Cardiac atrium fibroblast (primary cell): ENCODE measurements around the gene ING1. TPM values are rescaled to one million over a fixed set of nuclear protein-coding genes. Genes with fewer than 3 reads are reported as not detected.

Source experiments
- total RNA-seq: library from RNA; depleted of rRNA; stranded (reverse); fragments of >200 nt; gene quantifications from 2 replicates; pipeline ENCODE4 v1.2.3, GENCODE V29; 2015

The ING1 gene
- 6.0 and 6.1 TPM in 2 replicates for total RNA-seq

DNA sequence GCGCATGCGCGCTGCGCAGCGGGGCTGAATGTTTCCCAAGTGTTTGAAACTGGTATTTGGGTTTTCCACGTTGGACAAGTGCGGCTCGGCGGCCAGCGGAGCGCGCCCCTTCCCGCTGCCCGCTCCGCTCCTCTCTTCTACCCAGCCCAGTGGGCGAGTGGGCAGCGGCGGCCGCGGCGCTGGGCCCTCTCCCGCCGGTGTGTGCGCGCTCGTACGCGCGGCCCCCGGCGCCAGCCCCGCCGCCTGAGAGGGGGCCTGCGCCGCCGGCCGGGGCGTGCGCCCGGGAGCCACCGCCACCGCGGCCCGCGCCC, at the start of gene ING1:
ING1 (plus strand) TSS at position 59 of the 311 bp plus-strand sequence. CDS start 450 bp downstream, outside the sequence.

GRCh38 chr13:110705826-110706569, 7.5 kb upstream of the ING1 start, which contains the start of gene CARS2:
CARS2 (minus strand) TSS chr13:110706116; CDS start chr13:110706093, 23 bp downstream.

Other genes starting within 250 kb of the ING1 start
- 14.6 and 30.5 TPM in 2 replicates for gene RAB20, start 152.0 kb upstream of the ING1 start, total RNA-seq
- gene NAXD, start 98.2 kb upstream of the ING1 start, total RNA-seq = 19.1 and 23.6 TPM in 2 replicates
- 44.2 and 54.2 TPM in 2 replicates for gene CARS2, start 7.6 kb upstream of the ING1 start, total RNA-seq
- 27.7 and 35.7 TPM in 2 replicates for gene ANKRD10, start 201.4 kb downstream of the ING1 start, total RNA-seq